ENCODE results near the gene COX4I1. TPM values are rescaled to one million over a fixed set of nuclear protein-coding genes. Genes with fewer than 3 reads are reported as not detected.

Gene COX4I1
- total and polyA plus RNA-seq, 4 experiments from 2014 or later: 490 to 1,127 (median 712) TPM

Other genes with a start within 250 kb of the COX4I1 start
- 10 to 100 TPM; 24.1 to 25.0 TPM for gene GSE1, start 186.4 kb upstream of the COX4I1 start, total RNA-seq
- 1 to 10 TPM in 1 of 2 donors, under 1 TPM in 1; 0.23 to 2.1 TPM for gene GSE1, start 186.4 kb upstream of the COX4I1 start, polyA plus RNA-seq
- gene GINS2, start 110.7 kb upstream of the COX4I1 start, total RNA-seq: 1 to 10 TPM; 1.2 to 1.4 TPM
- gene GINS2, start 110.7 kb upstream of the COX4I1 start, polyA plus RNA-seq: 1 to 10 TPM in 1 of 2 donors, under 1 TPM in 1; 0.55 to 1.3 TPM
- gene C16orf74, start 48.6 kb upstream of the COX4I1 start, total RNA-seq: 10 to 100 TPM; 11.7 to 13.6 TPM
- gene C16orf74, start 48.6 kb upstream of the COX4I1 start, polyA plus RNA-seq: 10 to 100 TPM; 15.0 to 16.5 TPM
- 10 to 100 TPM; 22.7 to 22.8 TPM for gene EMC8, start 151 bp upstream of the COX4I1 start, total RNA-seq
- gene EMC8, start 151 bp upstream of the COX4I1 start, polyA plus RNA-seq: 10 to 100 TPM; 22.1 to 22.7 TPM
- 1 to 10 TPM; 1.4 to 1.5 TPM for gene IRF8, start 99.5 kb downstream of the COX4I1 start, total RNA-seq
- gene IRF8, start 99.5 kb downstream of the COX4I1 start, polyA plus RNA-seq: 1 to 10 TPM in 1 of 2 donors, under 1 TPM in 1; 0.48 to 4.0 TPM